ENCODE results near the gene FOS. TPM values are rescaled to one million over a fixed set of nuclear protein-coding genes. Genes with fewer than 3 reads are reported as not detected.

The FOS gene
- total RNA-seq (2021) (23.9 to 57.4 TPM (median 50.8 TPM) in 3 replicates), Bru-seq, nascent RNA (percentile 79 among the genes with signal in this experiment)
- long read RNA-seq, experiment 1, transcript FOS-201 (4 exons, 2,158 nt), result major isoform, 57 of 73 reads
- long read RNA-seq, experiment 1, transcript FOS-208 (3 exons, 1,496 nt), result minor isoform, 5 of 73 reads
- long read RNA-seq, experiment 1, partial matches to known transcripts, result 0 of 73 reads
- long read RNA-seq, experiment 1, other reads (novel, unspliced or antisense), result 8 of 73 reads
- long read RNA-seq, experiment 2, transcript FOS-201 (4 exons, 2,158 nt), result major isoform, 25 of 37 reads
- long read RNA-seq, experiment 2, partial matches to known transcripts, result 0 of 37 reads
- long read RNA-seq, experiment 2, other reads (novel, unspliced or antisense), result 8 of 37 reads
- long read RNA-seq, experiment 3, transcript FOS-201 (4 exons, 2,158 nt), result major isoform, 20 of 26 reads
- long read RNA-seq, experiment 3, partial matches to known transcripts, result 0 of 26 reads
- long read RNA-seq, experiment 3, other reads (novel, unspliced or antisense), result 2 of 26 reads

- DNase-seq (ENCODE audit: low spot score) (peak; percentile 86), ATAC-seq (peak; percentile 72)
- CTCF ChIA-PET, result no interaction called here
- Mint-ChIP-seq H3K9me3 (no peaks in the 10 kb centered on the region), H3K4me1 (peaks cover 35% of the 10 kb centered on the region), H3K4me3 (peak within 1 kb of the TSS; percentile 88), H3K27ac (peak within 1 kb of the TSS; percentile 98), H3K27me3 (ENCODE audit: low read depth) (peaks cover 35% of the 10 kb centered on the region), H3K36me3 (peaks cover 23% of the 10 kb centered on the region)
- POLR2A ChIA-PET, result interaction anchor here (1.0 to 3.2 kb wide), 7 partner anchors 9 to 304 kb away, joined by 3 to 34 read pairs (median 4); no protein-coding TSS in a partner anchor
- TF ChIP-seq, protein P1, sequence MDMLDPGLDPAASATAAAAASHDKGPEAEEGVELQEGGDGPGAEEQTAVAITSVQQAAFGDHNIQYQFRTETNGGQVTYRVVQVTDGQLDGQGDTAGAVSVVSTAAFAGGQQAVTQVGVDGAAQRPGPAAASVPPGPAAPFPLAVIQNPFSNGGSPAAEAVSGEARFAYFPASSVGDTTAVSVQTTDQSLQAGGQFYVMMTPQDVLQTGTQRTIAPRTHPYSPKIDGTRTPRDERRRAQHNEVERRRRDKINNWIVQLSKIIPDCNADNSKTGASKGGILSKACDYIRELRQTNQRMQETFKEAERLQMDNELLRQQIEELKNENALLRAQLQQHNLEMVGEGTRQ (CRISPR knock-in tag; IDR thresholded peaks at IDR 0.05), result no peak
- TF ChIP-seq MXD4 (CRISPR knock-in tag; IDR thresholded peaks at IDR 0.05; ENCODE audit: borderline replicate concordance) (no peak), ZNF416 (CRISPR knock-in tag; IDR thresholded peaks at IDR 0.05) (no peak), SMAD3 (CRISPR knock-in tag; IDR thresholded peaks at IDR 0.05; ENCODE audit: borderline replicate concordance) (0 out of 2 replicates have a peak, but pooled peaks have one; percentile 31), ATF3 (CRISPR knock-in tag; conservative IDR thresholded peaks at IDR 0.05) (no peak), CBFB (CRISPR knock-in tag; IDR thresholded peaks at IDR 0.05; ENCODE audit: low read depth) (no peak), E2F4 (CRISPR knock-in tag; IDR thresholded peaks at IDR 0.05; ENCODE audit: borderline replicate concordance, low read depth) (no peak), NR1H2 (CRISPR knock-in tag; IDR thresholded peaks at IDR 0.05) (no peak), ZBTB21 (CRISPR knock-in tag; IDR thresholded peaks at IDR 0.05; ENCODE audit: borderline replicate concordance) (no peak), CTCF (IDR thresholded peaks at IDR 0.05) (no peak), MYBL2 (CRISPR knock-in tag; IDR thresholded peaks at IDR 0.05) (0 out of 2 replicates have a peak, but pooled peaks have one; percentile 29), ZNF263 (CRISPR knock-in tag; IDR thresholded peaks at IDR 0.05; ENCODE audit: low read depth) (no peak), NFYB (CRISPR knock-in tag; conservative IDR thresholded peaks at IDR 0.05; ENCODE audit: low read depth) (no peak; the same call in 1 of the 2 replicates), ZBTB43 (CRISPR knock-in tag; IDR thresholded peaks at IDR 0.05) (peak; percentile 85; the same call in 1 of the 2 replicates), STAT6 (CRISPR knock-in tag; conservative IDR thresholded peaks at IDR 0.05; ENCODE audit: low read depth) (no peak)
- TF ChIP-seq, protein P2, sequence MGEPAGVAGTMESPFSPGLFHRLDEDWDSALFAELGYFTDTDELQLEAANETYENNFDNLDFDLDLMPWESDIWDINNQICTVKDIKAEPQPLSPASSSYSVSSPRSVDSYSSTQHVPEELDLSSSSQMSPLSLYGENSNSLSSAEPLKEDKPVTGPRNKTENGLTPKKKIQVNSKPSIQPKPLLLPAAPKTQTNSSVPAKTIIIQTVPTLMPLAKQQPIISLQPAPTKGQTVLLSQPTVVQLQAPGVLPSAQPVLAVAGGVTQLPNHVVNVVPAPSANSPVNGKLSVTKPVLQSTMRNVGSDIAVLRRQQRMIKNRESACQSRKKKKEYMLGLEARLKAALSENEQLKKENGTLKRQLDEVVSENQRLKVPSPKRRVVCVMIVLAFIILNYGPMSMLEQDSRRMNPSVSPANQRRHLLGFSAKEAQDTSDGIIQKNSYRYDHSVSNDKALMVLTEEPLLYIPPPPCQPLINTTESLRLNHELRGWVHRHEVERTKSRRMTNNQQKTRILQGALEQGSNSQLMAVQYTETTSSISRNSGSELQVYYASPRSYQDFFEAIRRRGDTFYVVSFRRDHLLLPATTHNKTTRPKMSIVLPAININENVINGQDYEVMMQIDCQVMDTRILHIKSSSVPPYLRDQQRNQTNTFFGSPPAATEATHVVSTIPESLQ (CRISPR knock-in tag; IDR thresholded peaks at IDR 0.05), result no peak
- TF ChIP-seq, protein P3, sequence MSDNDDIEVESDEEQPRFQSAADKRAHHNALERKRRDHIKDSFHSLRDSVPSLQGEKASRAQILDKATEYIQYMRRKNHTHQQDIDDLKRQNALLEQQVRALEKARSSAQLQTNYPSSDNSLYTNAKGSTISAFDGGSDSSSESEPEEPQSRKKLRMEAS (CRISPR knock-in tag; IDR thresholded peaks at IDR 0.05), result peak; percentile 68
- TF ChIP-seq, protein P4, sequence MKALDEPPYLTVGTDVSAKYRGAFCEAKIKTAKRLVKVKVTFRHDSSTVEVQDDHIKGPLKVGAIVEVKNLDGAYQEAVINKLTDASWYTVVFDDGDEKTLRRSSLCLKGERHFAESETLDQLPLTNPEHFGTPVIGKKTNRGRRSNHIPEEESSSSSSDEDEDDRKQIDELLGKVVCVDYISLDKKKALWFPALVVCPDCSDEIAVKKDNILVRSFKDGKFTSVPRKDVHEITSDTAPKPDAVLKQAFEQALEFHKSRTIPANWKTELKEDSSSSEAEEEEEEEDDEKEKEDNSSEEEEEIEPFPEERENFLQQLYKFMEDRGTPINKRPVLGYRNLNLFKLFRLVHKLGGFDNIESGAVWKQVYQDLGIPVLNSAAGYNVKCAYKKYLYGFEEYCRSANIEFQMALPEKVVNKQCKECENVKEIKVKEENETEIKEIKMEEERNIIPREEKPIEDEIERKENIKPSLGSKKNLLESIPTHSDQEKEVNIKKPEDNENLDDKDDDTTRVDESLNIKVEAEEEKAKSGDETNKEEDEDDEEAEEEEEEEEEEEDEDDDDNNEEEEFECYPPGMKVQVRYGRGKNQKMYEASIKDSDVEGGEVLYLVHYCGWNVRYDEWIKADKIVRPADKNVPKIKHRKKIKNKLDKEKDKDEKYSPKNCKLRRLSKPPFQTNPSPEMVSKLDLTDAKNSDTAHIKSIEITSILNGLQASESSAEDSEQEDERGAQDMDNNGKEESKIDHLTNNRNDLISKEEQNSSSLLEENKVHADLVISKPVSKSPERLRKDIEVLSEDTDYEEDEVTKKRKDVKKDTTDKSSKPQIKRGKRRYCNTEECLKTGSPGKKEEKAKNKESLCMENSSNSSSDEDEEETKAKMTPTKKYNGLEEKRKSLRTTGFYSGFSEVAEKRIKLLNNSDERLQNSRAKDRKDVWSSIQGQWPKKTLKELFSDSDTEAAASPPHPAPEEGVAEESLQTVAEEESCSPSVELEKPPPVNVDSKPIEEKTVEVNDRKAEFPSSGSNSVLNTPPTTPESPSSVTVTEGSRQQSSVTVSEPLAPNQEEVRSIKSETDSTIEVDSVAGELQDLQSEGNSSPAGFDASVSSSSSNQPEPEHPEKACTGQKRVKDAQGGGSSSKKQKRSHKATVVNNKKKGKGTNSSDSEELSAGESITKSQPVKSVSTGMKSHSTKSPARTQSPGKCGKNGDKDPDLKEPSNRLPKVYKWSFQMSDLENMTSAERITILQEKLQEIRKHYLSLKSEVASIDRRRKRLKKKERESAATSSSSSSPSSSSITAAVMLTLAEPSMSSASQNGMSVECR (CRISPR knock-in tag; IDR thresholded peaks at IDR 0.05; ENCODE audit: borderline replicate concordance), result peak; percentile 82; the same call in 1 of the 2 replicates
These were observed at the start of gene FOS for GRCh38 chr14:75278422-75279152. Gene FOS (plus strand): TSS chr14:75278828. CDS start chr14:75278983, 155 bp downstream.

Data from WTC11 (cell line).